SK-N-SH (cell line): ENCODE results near the gene ZBTB38. TPM values are rescaled to one million over a fixed set of nuclear protein-coding genes. Genes with fewer than 3 reads are reported as not detected.
A peak's percentile ranks its signal among the peaks of the same experiment; 100 is the strongest.

Experiments
- CTCF ChIA-PET: fragments of 300-600, 350-600 bp; formaldehyde crosslinking; extraction: SDS; loops from one replicate; lab custom pipeline; 2021; lab: Yijun Ruan, JAX
- POLR2A ChIA-PET: fragments of 350-600 bp; sonication (Branson Sonifier 250); formaldehyde crosslinking; extraction: SDS; loops from one replicate; lab custom pipeline; 2020; ENCODE audit warnings: antibody characterized with exemption, inconsistent platforms; lab: Yijun Ruan, JAX
- DNase-seq: peaks from one replicate; pipeline ENCODE4 v3.0.0; 2012
- H2AFZ ChIP-seq: fragments of 200-600 bp; sonication (generic); 2 replicates; pipeline ENCODE4 v1.8.1; 2016; ENCODE audit warnings: antibody characterized with exemption, mild to moderate bottlenecking, low read depth
- H3F3A ChIP-seq: fragments of 200-600 bp; sonication (generic); replicated peaks from 2 replicates; pipeline ENCODE3; 2016; ENCODE audit warnings: antibody characterized with exemption, mild to moderate bottlenecking; ENCODE audit not compliant: insufficient read depth
- H3K27ac ChIP-seq, 2 experiments: fragments of 200-500 bp in 1 of 2; fragments of 200-600 bp in 1 of 2; sonication (Bioruptor generic) in 1 of 2; sonication (generic), shearing (Covaris generic) in 1 of 2; 2 replicates each; pipeline versions ENCODE4 v1.5.1 to v1.6.1; 2014 to 2016; ENCODE audit warnings: low read depth in 2 of 2, inconsistent platforms in 1 of 2, low read length in 1 of 2, mild to moderate bottlenecking in 1 of 2, mixed read lengths in 1 of 2
- H3K27me3 ChIP-seq: fragments of 200-600 bp; sonication (generic), shearing (Covaris generic); 2 replicates; pipeline ENCODE4 v1.6.1; 2016; ENCODE audit warnings: mixed run types; ENCODE audit not compliant: insufficient read depth
- H3K36me3 ChIP-seq, 2 experiments: fragments of 200-500 bp in 1 of 2; fragments of 200-600 bp in 1 of 2; sonication (Bioruptor generic) in 1 of 2; sonication (generic) in 1 of 2; replicated peaks in 1 of 2; 2 replicates each; pipeline versions ENCODE3 to v1.5.1; 2014 to 2016; ENCODE audit warnings: low read length in 1 of 2, mild to moderate bottlenecking in 1 of 2; ENCODE audit not compliant: insufficient read depth in 2 of 2, control insufficient read depth in 1 of 2
- H3K4me1 ChIP-seq, 2 experiments: fragments of 200-500 bp in 1 of 2; fragments of 200-600 bp in 1 of 2; sonication (Bioruptor generic) in 1 of 2; sonication (generic), shearing (Covaris generic) in 1 of 2; 2 replicates each; pipeline versions ENCODE4 v1.5.1 to v1.6.1; 2014 to 2016; ENCODE audit warnings: low read depth in 1 of 2, low read length in 1 of 2, mixed run types in 1 of 2; ENCODE audit not compliant: insufficient read depth in 2 of 2, control insufficient read depth in 1 of 2
- H3K4me2 ChIP-seq: fragments of 200-600 bp; sonication (generic), shearing (Covaris generic); 2 replicates; pipeline ENCODE4 v1.6.1; 2017; ENCODE audit warnings: mixed run types
- H3K4me3 ChIP-seq, 2 experiments: fragments of 200-500 bp in 1 of 2; fragments of 200-600 bp in 1 of 2; sonication (Bioruptor generic) in 1 of 2; sonication (generic), shearing (Covaris generic) in 1 of 2; 2 replicates each; pipeline versions ENCODE4 v1.5.1 to v1.8.1; 2014 to 2016; ENCODE audit warnings: low read depth in 2 of 2, inconsistent platforms in 1 of 2, low read length in 1 of 2, mild to moderate bottlenecking in 1 of 2, mixed read lengths in 1 of 2, moderate library complexity in 1 of 2
- H3K79me2 ChIP-seq: fragments of 200-600 bp; sonication (generic); 2 replicates; pipeline ENCODE4 v1.8.1; 2017; ENCODE audit warnings: mild to moderate bottlenecking; ENCODE audit not compliant: insufficient read depth
- H3K9ac ChIP-seq: fragments of 200-600 bp; sonication (generic); 2 replicates; pipeline ENCODE4 v1.6.1; 2017; ENCODE audit warnings: mixed run types
- H3K9me2 ChIP-seq: fragments of 200-600 bp; sonication (generic); 2 replicates; pipeline ENCODE4 v1.6.1; 2017; ENCODE audit warnings: mixed run types
- H3K9me3 ChIP-seq: fragments of 200-600 bp; sonication (generic); 2 replicates; pipeline ENCODE4 v1.6.1; 2017; ENCODE audit warnings: mixed run types, mild to moderate bottlenecking, moderate library complexity
- H4K20me1 ChIP-seq: fragments of 200-600 bp; sonication (generic); 2 replicates; pipeline ENCODE4 v1.6.1; 2017; ENCODE audit warnings: mild to moderate bottlenecking, mixed run types; ENCODE audit not compliant: insufficient read depth
- ELF1 ChIP-seq: IDR thresholded peaks from 2 replicates; pipeline ENCODE4 v1.4.0; 2012
- EP300 ChIP-seq, 2 experiments: IDR thresholded peaks; 2 replicates each; pipeline versions ENCODE4 v1.4.0 to v1.6.1; 2012; ENCODE audit warnings: borderline replicate concordance in 1 of 2, low read depth in 1 of 2, low read length in 1 of 2
- FOSL2 ChIP-seq: IDR thresholded peaks from 2 replicates; pipeline ENCODE4 v1.4.0; 2012; ENCODE audit warnings: low read depth, mild to moderate bottlenecking, moderate library complexity, borderline replicate concordance
- FOXM1 ChIP-seq: IDR thresholded peaks from 2 replicates; pipeline ENCODE4 v1.4.0; 2012; ENCODE audit warnings: low read depth, mild to moderate bottlenecking
- GATA2 ChIP-seq: sonication (generic); formaldehyde crosslinking; IDR thresholded peaks from 2 replicates; pipeline ENCODE4 v1.5.0; 2020; ENCODE audit warnings: mild to moderate bottlenecking, missing genetic modification reagents
- MXI1 ChIP-seq: IDR thresholded peaks from 2 replicates; pipeline ENCODE4 v1.6.1; 2012; ENCODE audit warnings: mild to moderate bottlenecking, low read depth, low read length, improper control_type of control experiment
- NFIC ChIP-seq: IDR thresholded peaks from 2 replicates; pipeline ENCODE4 v1.4.0; 2012; ENCODE audit warnings: borderline replicate concordance
- RXRA ChIP-seq: IDR thresholded peaks from 2 replicates; pipeline ENCODE4 v1.4.0; 2012; ENCODE audit warnings: low read depth, mild to moderate bottlenecking, borderline replicate concordance
- SIN3A ChIP-seq: IDR thresholded peaks from 2 replicates; pipeline ENCODE4 v1.6.1; 2012; ENCODE audit warnings: low read depth, mild to moderate bottlenecking, low read length, moderate library complexity, borderline replicate concordance
- TAF1 ChIP-seq: IDR thresholded peaks from 2 replicates; pipeline ENCODE4 v1.6.1; 2012; ENCODE audit warnings: low read depth, mild to moderate bottlenecking, low read length, moderate library complexity, borderline replicate concordance
- USF2 ChIP-seq: fragments of 150-350 bp; IDR thresholded peaks from 2 replicates; pipeline ENCODE4 v1.6.1; 2017; ENCODE audit warnings: antibody characterized with exemption, low read length, low read depth, borderline replicate concordance
- YY1 ChIP-seq: IDR thresholded peaks from 2 replicates; pipeline ENCODE4 v1.4.0; 2012; ENCODE audit warnings: low read depth, mild to moderate bottlenecking
- WGBS: methylation state at CpG from one replicate; pipeline ENCODE4 v1.1.6; 2017; ENCODE audit warnings: low lambda C conversion rate; 5-methylcytosine and 5-hydroxymethylcytosine counted together
- polyA plus RNA-seq, 3 experiments: library from polyadenylated mRNA; depleted of rRNA; stranded (reverse); fragments of >200 nt; gene quantifications; 2 replicates each; pipeline ENCODE4 v1.2.3, GENCODE V29; 2012
- TF ChIP-seq, protein P1 (sequence below): IDR thresholded peaks from 2 replicates; pipeline ENCODE4 v1.6.1; 2012; ENCODE audit warnings: mild to moderate bottlenecking, low read depth, low read length, moderate library complexity
- TF ChIP-seq, protein P2 (sequence below): fragments of 200-600 bp; sonication (generic); IDR thresholded peaks from 2 replicates; pipeline ENCODE4 v1.6.1; 2017; ENCODE audit warnings: antibody characterized with exemption, mild to moderate bottlenecking, moderate library complexity
- TF ChIP-seq, protein P3 (sequence below): IDR thresholded peaks from 2 replicates; pipeline ENCODE4; 2012
- TF ChIP-seq, protein P4 (sequence below): fragments of 150-350 bp; IDR thresholded peaks from 2 replicates; pipeline ENCODE4 v1.6.1; 2016; ENCODE audit warnings: mild to moderate bottlenecking, low read depth, low read length

The ZBTB38 gene
- polyA plus RNA-seq, 1 of the 3 experiments (the other 2 are of a cell fraction) = 10.1 TPM

- TF ChIP-seq, protein P1, sequence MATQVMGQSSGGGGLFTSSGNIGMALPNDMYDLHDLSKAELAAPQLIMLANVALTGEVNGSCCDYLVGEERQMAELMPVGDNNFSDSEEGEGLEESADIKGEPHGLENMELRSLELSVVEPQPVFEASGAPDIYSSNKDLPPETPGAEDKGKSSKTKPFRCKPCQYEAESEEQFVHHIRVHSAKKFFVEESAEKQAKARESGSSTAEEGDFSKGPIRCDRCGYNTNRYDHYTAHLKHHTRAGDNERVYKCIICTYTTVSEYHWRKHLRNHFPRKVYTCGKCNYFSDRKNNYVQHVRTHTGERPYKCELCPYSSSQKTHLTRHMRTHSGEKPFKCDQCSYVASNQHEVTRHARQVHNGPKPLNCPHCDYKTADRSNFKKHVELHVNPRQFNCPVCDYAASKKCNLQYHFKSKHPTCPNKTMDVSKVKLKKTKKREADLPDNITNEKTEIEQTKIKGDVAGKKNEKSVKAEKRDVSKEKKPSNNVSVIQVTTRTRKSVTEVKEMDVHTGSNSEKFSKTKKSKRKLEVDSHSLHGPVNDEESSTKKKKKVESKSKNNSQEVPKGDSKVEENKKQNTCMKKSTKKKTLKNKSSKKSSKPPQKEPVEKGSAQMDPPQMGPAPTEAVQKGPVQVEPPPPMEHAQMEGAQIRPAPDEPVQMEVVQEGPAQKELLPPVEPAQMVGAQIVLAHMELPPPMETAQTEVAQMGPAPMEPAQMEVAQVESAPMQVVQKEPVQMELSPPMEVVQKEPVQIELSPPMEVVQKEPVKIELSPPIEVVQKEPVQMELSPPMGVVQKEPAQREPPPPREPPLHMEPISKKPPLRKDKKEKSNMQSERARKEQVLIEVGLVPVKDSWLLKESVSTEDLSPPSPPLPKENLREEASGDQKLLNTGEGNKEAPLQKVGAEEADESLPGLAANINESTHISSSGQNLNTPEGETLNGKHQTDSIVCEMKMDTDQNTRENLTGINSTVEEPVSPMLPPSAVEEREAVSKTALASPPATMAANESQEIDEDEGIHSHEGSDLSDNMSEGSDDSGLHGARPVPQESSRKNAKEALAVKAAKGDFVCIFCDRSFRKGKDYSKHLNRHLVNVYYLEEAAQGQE = peak; percentile 64; the same call in 1 of the 2 replicates
- no peak for TF ChIP-seq MXI1
- peak; percentile 96 for TF ChIP-seq FOSL2
- peak; percentile 77 for TF ChIP-seq FOXM1
These were observed 1.1 kb upstream of the ZBTB38 start (continued) for GRCh38 chr3:141367038-141367730.

DNA sequence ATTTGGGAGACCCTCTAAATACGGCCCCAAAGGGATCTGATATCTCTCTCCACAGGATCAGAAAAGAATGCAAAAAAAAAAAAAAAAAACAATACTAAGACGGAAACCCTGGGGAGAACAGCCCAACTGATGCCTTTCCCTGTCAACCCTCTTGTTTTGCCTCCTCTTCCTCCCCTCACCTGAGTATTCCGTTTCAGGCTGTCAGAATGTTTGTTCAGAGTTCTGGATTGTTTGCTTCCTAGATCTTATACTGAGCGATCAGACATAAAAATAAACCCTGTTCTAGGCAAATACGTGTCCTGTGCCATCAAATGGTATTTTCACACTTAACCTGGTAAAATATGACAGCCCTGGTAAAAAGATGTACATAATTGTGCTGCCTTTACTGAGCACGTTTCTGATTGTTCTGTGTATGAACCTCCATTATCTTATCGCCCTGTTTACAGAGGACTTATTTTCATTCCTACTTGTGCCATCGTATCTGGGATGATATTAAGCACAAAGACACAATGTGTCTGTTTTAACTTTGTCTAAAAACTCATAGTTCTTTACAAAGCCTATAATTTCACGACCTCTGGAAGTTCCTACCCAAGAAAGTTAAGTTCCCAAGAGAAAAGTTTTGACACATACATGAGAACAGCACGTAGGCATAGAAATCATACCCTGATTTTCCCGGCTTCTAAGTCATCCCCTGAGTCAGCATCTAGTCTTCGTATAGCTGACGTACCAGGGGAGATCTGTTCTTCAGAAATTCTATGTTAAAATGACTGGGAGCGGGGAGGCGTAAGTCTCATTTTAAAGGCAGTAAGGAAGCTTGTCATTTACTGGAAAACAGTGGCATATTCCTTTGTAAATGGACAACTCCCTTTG is 856 bp downstream of the ZBTB38 start:
- DNase-seq = no peak
- no peak for TF ChIP-seq GATA2 (CRISPR knock-in tag)
- TF ChIP-seq, protein P2, sequence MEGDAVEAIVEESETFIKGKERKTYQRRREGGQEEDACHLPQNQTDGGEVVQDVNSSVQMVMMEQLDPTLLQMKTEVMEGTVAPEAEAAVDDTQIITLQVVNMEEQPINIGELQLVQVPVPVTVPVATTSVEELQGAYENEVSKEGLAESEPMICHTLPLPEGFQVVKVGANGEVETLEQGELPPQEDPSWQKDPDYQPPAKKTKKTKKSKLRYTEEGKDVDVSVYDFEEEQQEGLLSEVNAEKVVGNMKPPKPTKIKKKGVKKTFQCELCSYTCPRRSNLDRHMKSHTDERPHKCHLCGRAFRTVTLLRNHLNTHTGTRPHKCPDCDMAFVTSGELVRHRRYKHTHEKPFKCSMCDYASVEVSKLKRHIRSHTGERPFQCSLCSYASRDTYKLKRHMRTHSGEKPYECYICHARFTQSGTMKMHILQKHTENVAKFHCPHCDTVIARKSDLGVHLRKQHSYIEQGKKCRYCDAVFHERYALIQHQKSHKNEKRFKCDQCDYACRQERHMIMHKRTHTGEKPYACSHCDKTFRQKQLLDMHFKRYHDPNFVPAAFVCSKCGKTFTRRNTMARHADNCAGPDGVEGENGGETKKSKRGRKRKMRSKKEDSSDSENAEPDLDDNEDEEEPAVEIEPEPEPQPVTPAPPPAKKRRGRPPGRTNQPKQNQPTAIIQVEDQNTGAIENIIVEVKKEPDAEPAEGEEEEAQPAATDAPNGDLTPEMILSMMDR = no peak
- TF ChIP-seq, protein P3, sequence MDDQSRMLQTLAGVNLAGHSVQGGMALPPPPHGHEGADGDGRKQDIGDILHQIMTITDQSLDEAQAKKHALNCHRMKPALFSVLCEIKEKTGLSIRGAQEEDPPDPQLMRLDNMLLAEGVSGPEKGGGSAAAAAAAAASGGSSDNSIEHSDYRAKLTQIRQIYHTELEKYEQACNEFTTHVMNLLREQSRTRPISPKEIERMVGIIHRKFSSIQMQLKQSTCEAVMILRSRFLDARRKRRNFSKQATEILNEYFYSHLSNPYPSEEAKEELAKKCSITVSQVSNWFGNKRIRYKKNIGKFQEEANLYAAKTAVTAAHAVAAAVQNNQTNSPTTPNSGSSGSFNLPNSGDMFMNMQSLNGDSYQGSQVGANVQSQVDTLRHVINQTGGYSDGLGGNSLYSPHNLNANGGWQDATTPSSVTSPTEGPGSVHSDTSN = no peak
- TF ChIP-seq YY1 = no peak
- no peak for TF ChIP-seq EP300 (IDR thresholded peaks at IDR 0.05; ENCODE audit: borderline replicate concordance in 1 of 2, low read depth in 1 of 2, low read length in 1 of 2)
- TF ChIP-seq RXRA = no peak
- TF ChIP-seq, protein P4, sequence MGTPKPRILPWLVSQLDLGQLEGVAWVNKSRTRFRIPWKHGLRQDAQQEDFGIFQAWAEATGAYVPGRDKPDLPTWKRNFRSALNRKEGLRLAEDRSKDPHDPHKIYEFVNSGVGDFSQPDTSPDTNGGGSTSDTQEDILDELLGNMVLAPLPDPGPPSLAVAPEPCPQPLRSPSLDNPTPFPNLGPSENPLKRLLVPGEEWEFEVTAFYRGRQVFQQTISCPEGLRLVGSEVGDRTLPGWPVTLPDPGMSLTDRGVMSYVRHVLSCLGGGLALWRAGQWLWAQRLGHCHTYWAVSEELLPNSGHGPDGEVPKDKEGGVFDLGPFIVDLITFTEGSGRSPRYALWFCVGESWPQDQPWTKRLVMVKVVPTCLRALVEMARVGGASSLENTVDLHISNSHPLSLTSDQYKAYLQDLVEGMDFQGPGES = no peak
- no peak for TF ChIP-seq TAF1
- no peak for TF ChIP-seq FOXM1
- no peak for TF ChIP-seq SIN3A
- TF ChIP-seq USF2 = no peak
- TF ChIP-seq NFIC = no peak
- TF ChIP-seq ELF1 = no peak
- TF ChIP-seq FOSL2 = no peak
- Histone ChIP-seq H3K4me2 (peak overlapping the region; percentile 63), H3K9ac (peak overlapping the region; percentile 86), H2AFZ (peak overlapping the region; percentile 42; the same call in 1 of the 2 replicates), H4K20me1 (no peaks in the 10 kb centered on the region), H3K4me1 (peaks cover 9 to 33% of the 10 kb centered on the region in 2 experiments), H3K27me3 (no peaks in the 10 kb centered on the region), H3K27ac (peak overlapping the region; percentile 88 to 99; a peak in 3 of 4 replicates), H3K4me3 (peak overlapping the region; percentile 12 to 30; a peak in 3 of 4 replicates), H3K9me3 (no peaks in the 10 kb centered on the region), H3K79me2 (peaks cover 19% of the 10 kb centered on the region; the same call in 1 of the 2 replicates), H3F3A (peaks cover 53% of the 10 kb centered on the region), H3K36me3 (no peaks in the 10 kb centered on the region), H3K9me2 (no peaks in the 10 kb centered on the region)
- WGBS = 84% methylated on average over 15 of the region's 15 CpGs
- ChIA-PET CTCF (interaction anchor here (0.6 to 5.6 kb wide), 11 partner anchors 8 to 192 kb away, joined by 3 to 34 read pairs (median 5); no protein-coding TSS in a partner anchor), POLR2A (no interaction called here)
